DOHH2 (cell line): ENCODE measurements around the gene STRA8.

Experiments used
- H3F3A ChIP-seq: fragments of 200-600 bp; sonication (generic), shearing (Covaris generic); 2 replicates; pipeline ENCODE4 v1.6.0; 2016; ENCODE audit warnings: antibody characterized with exemption, mild to moderate bottlenecking; ENCODE audit not compliant: control insufficient read depth, insufficient read depth
- H3K27ac ChIP-seq: fragments of 200-600 bp; sonication (generic); 2 replicates; pipeline ENCODE4 v1.5.1; 2014; ENCODE audit warnings: low read depth, mild to moderate bottlenecking, low read length, moderate library complexity
- H3K27me3 ChIP-seq: fragments of 200-600 bp; sonication (generic); 2 replicates; pipeline ENCODE4 v1.6.1; 2014; ENCODE audit warnings: mild to moderate bottlenecking, low read length, mixed read lengths; ENCODE audit not compliant: control insufficient read depth
- H3K36me3 ChIP-seq: fragments of 200-600 bp; sonication (generic); 2 replicates; pipeline ENCODE4 v1.6.1; 2014; ENCODE audit warnings: mild to moderate bottlenecking, low read length, moderate library complexity, mixed read lengths; ENCODE audit not compliant: control insufficient read depth
- H3K4me1 ChIP-seq: fragments of 200-600 bp; sonication (generic); 2 replicates; pipeline ENCODE4 v1.6.1; 2014; ENCODE audit warnings: mild to moderate bottlenecking, low read length, mixed read lengths; ENCODE audit not compliant: control insufficient read depth
- H3K4me2 ChIP-seq: fragments of 200-600 bp; sonication (generic); 2 replicates; pipeline ENCODE4 v1.6.0; 2014; ENCODE audit warnings: mild to moderate bottlenecking, low read length, moderate library complexity
- H3K4me3 ChIP-seq: fragments of 200-600 bp; sonication (generic); 2 replicates; pipeline ENCODE4 v1.5.1; 2014; ENCODE audit warnings: mild to moderate bottlenecking, low read length, mixed read lengths
- H3K79me2 ChIP-seq: fragments of 200-600 bp; sonication (generic); 2 replicates; pipeline ENCODE4 v1.6.1; 2014; ENCODE audit warnings: mild to moderate bottlenecking, low read length, mixed read lengths; ENCODE audit not compliant: control insufficient read depth
- H3K9me2 ChIP-seq: fragments of 200-600 bp; sonication (generic); replicated peaks from 2 replicates; pipeline ENCODE4 v1.6.1; 2014; ENCODE audit warnings: mild to moderate bottlenecking, low read length, mixed read lengths; ENCODE audit not compliant: control insufficient read depth
- H3K9me3 ChIP-seq: fragments of 200-600 bp; sonication (generic); 2 replicates; pipeline ENCODE4 v1.6.1; 2014; ENCODE audit warnings: antibody characterized with exemption, low read length, mixed read lengths; ENCODE audit not compliant: control insufficient read depth, insufficient read depth
- H4K20me1 ChIP-seq: fragments of 200-600 bp; sonication (generic); 2 replicates; pipeline ENCODE4 v1.6.0; 2014; ENCODE audit warnings: low read depth, mild to moderate bottlenecking, antibody characterized with exemption, low read length, moderate library complexity; ENCODE audit not compliant: control insufficient read depth, insufficient read depth
- EZH2phosphoT487 ChIP-seq: fragments of 200-600 bp; sonication (generic); IDR thresholded peaks from 2 replicates; pipeline ENCODE4 v1.6.1; 2017; ENCODE audit warnings: borderline replicate concordance, mild to moderate bottlenecking, antibody characterized with exemption, low read length, moderate library complexity, mixed read lengths
- TF ChIP-seq, protein P1 (sequence below): fragments of 200-600 bp; sonication (generic); IDR thresholded peaks from one replicate; pipeline ENCODE4 v1.5.1; 2014; ENCODE audit warnings: antibody characterized with exemption, mild to moderate bottlenecking, low read depth, low read length; ENCODE audit not compliant: poor library complexity, severe bottlenecking

Gene STRA8

GRCh38 chr7:135217645-135218509 lies 15.8 kb upstream of the STRA8 start:
- Histone ChIP-seq H3K9me2 (no peaks in the 10 kb centered on the region), H3K4me3 (no peak overlapping the region), H3K27ac (no peak overlapping the region), H3K79me2 (no peaks in the 10 kb centered on the region), H3K36me3 (no peaks in the 10 kb centered on the region), H4K20me1 (no peaks in the 10 kb centered on the region), H3K4me1 (no peaks in the 10 kb centered on the region), H3K27me3 (0 out of 2 replicates have a peak, but pooled peaks cover 2% of the 10 kb centered on the region), H3F3A (no peaks in the 10 kb centered on the region), H3K4me2 (no peak overlapping the region), H3K9me3 (no peaks in the 10 kb centered on the region)
- no peak for TF ChIP-seq EZH2phosphoT487
- TF ChIP-seq, protein P1, sequence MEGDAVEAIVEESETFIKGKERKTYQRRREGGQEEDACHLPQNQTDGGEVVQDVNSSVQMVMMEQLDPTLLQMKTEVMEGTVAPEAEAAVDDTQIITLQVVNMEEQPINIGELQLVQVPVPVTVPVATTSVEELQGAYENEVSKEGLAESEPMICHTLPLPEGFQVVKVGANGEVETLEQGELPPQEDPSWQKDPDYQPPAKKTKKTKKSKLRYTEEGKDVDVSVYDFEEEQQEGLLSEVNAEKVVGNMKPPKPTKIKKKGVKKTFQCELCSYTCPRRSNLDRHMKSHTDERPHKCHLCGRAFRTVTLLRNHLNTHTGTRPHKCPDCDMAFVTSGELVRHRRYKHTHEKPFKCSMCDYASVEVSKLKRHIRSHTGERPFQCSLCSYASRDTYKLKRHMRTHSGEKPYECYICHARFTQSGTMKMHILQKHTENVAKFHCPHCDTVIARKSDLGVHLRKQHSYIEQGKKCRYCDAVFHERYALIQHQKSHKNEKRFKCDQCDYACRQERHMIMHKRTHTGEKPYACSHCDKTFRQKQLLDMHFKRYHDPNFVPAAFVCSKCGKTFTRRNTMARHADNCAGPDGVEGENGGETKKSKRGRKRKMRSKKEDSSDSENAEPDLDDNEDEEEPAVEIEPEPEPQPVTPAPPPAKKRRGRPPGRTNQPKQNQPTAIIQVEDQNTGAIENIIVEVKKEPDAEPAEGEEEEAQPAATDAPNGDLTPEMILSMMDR, result no peak

DNA sequence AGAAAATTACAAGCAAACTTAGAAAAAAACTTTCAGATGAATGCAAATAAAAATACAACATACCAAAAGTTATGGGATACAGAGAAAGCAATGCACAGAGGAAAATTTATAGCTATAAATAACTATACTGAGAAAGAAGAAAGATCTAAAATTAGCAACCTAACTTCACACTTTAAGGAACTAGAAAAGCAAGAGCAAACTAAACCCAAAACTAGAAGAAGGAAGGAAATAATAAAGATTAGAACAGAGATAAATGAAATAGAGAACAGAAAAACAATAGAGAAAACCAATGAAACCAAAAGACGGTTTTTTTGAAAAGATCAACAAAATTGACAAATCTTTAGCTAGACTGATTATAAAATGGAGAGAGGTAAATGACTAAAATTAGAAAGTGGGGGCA lies 9.6 kb upstream of the STRA8 start:
- Histone ChIP-seq H3K4me1 (no peaks in the 10 kb centered on the region), H3K79me2 (no peaks in the 10 kb centered on the region), H3K9me3 (no peaks in the 10 kb centered on the region), H4K20me1 (no peaks in the 10 kb centered on the region), H3K36me3 (no peaks in the 10 kb centered on the region), H3K4me2 (no peak overlapping the region), H3F3A (no peaks in the 10 kb centered on the region), H3K27me3 (peaks cover 10% of the 10 kb centered on the region; the same call in 1 of the 2 replicates), H3K27ac (no peak overlapping the region), H3K4me3 (no peak overlapping the region), H3K9me2 (no peaks in the 10 kb centered on the region)
- TF ChIP-seq EZH2phosphoT487, result no peak
- TF ChIP-seq, protein P1, result no peak

- no peaks in the 10 kb centered on the region for H3K9me2 ChIP-seq
- H3K36me3 ChIP-seq, result no peaks in the 10 kb centered on the region
- H3K4me2 ChIP-seq, result no peak overlapping the region
- no peaks in the 10 kb centered on the region for H3K79me2 ChIP-seq
- H3K9me3 ChIP-seq, result no peaks in the 10 kb centered on the region
- H3K4me1 ChIP-seq, result no peaks in the 10 kb centered on the region
- H3F3A ChIP-seq, result no peaks in the 10 kb centered on the region
- no peak overlapping the region for H3K27ac ChIP-seq
- H3K27me3 ChIP-seq, result 0 out of 2 replicates have a peak, but pooled peaks cover 2% of the 10 kb centered on the region
- TF ChIP-seq EZH2phosphoT487, result no peak
- TF ChIP-seq, protein P1, result no peak
- no peak overlapping the region for H3K4me3 ChIP-seq
- no peaks in the 10 kb centered on the region for H4K20me1 ChIP-seq
Measured at GRCh38 chr7:135231686-135232085, 2.0 kb upstream of the STRA8 start.
